NCI-H1417 treated with DMSO at 0.1 percent for 48 hours (cell line): ENCODE data around the gene C1QTNF1.

Experiments
- DNase-seq: peaks from one replicate; lab custom pipeline; 2025; lab: John Stamatoyannopoulos, UW

Gene C1QTNF1

GRCh38 chr17:79041723-79042420 lies 17.9 kb downstream of the C1QTNF1 start:
- DNase-seq = no peak

- no peak for DNase-seq
Observed at GRCh38 chr17:79042421-79043190, 18.6 kb downstream of the C1QTNF1 start.

- no peak for DNase-seq
Observed at GRCh38 chr17:79043191-79043930, 19.4 kb downstream of the C1QTNF1 start.

DNA sequence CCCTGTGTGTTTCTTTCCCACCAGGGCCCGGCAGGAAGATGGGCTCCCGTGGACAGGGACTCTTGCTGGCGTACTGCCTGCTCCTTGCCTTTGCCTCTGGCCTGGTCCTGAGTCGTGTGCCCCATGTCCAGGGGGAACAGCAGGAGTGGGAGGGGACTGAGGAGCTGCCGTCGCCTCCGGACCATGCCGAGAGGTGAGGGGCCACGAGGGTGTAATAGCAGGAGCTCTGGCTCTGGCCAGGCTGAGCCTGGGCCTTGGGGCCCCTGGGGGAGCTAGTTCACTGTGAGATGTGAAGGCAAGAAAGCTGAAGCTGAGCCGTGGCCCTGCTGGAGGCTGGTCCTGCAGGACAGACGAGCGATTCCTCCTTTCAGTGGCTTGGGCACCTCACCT lies 20.0 kb downstream of the C1QTNF1 start:
- no peak for DNase-seq

- DNase-seq = no peak
Observed at GRCh38 chr17:79044462-79044861, 20.5 kb downstream of the C1QTNF1 start.

DNA sequence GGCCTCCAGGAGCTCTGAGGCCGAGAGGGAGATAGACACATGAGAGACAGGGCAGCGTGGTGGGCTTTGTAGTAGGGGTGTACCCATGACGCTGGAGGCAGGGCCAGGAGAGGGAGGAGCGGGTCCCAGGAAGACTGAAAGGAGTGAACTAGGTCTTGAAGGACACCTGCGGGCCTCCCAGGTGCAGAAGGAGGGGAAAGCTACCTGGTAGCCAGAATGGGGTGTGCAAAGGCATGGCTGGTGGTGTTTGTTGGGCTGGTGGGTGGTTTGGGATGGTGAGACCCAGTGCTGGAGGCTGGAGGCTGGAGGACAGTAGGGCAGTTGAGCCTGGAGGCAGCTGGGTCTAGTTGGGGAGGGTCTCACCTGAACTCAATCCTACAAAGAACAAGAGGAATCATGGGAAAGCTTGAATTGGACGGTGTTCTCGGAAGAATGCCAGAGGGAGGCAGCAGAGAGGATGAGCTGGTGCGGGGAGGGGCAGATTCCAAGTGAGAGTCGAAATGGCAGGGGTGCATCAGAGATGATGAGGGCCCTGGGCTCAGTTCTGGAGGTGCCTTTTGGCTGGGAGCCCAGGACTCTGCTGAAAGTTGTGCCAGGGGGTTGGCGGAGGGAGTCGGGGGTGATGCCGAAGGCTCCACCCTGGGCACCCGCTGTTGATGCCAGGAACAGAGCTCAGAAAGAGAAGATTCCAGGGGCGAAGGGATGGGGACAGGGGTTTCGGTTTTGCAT lies 21.2 kb downstream of the C1QTNF1 start:
- no peak for DNase-seq

- no peak for DNase-seq
Observed at GRCh38 chr17:79045842-79046196, 21.9 kb downstream of the C1QTNF1 start.

- no peak for DNase-seq
Observed at GRCh38 chr17:79046197-79046915, 22.4 kb downstream of the C1QTNF1 start.

GRCh38 chr17:79046916-79047280 lies 22.9 kb downstream of the C1QTNF1 start:
- no peak for DNase-seq

- no peak for DNase-seq
Observed at GRCh38 chr17:79047291-79047920, 23.4 kb downstream of the C1QTNF1 start.

- DNase-seq = no peak
Observed at GRCh38 chr17:79047923-79048825, 24.2 kb downstream of the C1QTNF1 start.

DNA sequence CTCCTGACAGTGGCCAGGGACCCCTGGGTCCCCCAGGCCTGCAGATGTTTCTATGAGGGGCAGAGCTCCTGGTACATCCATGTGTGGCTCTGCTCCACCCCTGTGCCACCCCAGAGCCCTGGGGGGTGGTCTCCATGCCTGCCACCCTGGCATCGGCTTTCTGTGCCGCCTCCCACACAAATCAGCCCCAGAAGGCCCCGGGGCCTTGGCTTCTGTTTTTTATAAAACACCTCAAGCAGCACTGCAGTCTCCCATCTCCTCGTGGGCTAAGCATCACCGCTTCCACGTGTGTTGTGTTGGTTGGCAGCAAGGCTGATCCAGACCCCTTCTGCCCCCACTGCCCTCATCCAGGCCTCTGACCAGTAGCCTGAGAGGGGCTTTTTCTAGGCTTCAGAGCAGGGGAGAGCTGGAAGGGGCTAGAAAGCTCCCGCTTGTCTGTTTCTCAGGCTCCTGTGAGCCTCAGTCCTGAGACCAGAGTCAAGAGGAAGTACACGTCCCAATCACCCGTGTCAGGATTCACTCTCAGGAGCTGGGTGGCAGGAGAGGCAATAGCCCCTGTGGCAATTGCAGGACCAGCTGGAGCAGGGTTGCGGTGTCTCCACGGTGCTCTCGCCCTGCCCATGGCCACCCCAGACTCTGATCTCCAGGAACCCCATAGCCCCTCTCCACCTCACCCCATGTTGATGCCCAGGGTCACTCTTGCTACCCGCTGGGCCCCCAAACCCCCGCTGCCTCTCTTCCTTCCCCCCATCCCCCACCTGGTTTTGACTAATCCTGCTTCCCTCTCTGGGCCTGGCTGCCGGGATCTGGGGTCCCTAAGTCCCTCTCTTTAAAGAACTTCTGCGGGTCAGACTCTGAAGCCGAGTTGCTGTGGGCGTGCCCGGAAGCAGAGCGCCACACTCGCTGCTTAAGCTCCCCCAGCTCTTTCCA lies 25.1 kb downstream of the C1QTNF1 start:
- no peak for DNase-seq

DNA sequence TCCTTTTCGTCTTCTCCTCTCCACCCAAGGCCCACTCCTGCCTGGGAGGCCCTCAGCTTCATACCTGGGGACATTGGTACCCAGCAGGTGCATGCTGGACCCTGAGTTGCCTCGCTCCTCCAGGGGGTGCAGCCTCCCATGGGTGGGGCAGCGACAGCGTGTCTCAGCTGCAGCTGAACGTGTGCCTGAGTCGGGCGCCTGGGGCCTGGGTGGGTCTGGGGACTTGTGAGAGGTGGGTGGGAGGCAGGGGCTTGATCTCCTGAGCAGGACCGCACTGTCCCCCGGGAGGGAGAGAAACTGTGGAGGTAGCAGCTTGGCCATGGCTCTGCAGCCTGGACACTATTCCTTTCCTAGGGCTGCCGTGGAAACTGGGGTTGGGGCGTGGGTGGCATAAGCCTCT lies 25.9 kb downstream of the C1QTNF1 start:
- no peak for DNase-seq

- DNase-seq = no peak
Observed at GRCh38 chr17:79050551-79050950, 26.6 kb downstream of the C1QTNF1 start.

DNA sequence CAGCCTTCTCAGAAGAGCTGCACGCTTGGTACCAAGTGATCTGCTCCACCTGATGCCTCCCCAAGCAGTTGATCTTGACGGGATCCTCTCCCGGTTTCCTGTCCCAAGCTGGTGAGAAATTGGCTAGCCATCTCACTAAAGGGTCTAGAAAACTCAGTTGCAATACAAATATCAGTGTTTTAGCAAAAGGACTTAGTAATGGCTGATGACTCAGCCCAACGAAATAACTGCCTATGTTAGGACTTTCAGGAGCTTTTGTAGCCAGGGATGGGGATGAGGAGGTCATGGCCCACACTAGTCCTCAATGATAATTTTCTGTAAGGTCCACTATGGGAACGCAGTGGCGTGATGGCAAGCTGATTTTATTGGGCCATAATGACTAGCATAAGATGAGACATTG lies 27.3 kb downstream of the C1QTNF1 start:
- DNase-seq = no peak

GRCh38 chr17:79052131-79052530 lies 28.2 kb downstream of the C1QTNF1 start:
- DNase-seq = no peak

DNA sequence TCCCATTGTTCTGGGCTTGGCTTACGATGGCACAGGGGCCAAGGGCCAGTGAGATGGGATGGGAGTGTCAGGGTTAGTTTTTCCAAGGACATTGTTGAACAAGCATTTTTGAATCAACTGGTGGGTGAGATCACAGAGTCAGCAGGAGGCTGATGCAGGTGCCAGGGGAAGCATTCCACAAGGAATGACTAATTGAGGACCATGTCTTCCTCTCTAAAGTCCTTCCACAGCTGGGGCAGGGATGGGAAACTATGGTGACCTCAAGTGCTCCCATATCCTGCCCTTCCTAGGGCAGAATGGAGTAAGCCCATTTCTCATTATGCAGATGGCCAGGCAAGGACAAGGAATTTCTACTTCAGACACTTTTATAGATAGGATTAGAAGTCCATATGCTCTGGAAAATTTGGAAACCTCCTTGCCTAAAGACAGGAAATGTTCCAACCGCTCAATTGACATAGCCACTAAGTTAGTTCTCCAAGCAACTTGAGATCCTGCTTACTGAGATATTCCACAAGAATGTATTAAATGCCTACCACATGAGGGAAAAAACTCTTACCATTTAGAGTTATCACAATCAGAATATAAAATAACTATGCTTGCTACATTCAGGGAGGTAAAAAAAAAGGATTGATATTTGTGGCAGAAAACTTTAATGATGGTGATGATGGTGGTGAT lies 29.4 kb downstream of the C1QTNF1 start:
- no peak for DNase-seq

DNA sequence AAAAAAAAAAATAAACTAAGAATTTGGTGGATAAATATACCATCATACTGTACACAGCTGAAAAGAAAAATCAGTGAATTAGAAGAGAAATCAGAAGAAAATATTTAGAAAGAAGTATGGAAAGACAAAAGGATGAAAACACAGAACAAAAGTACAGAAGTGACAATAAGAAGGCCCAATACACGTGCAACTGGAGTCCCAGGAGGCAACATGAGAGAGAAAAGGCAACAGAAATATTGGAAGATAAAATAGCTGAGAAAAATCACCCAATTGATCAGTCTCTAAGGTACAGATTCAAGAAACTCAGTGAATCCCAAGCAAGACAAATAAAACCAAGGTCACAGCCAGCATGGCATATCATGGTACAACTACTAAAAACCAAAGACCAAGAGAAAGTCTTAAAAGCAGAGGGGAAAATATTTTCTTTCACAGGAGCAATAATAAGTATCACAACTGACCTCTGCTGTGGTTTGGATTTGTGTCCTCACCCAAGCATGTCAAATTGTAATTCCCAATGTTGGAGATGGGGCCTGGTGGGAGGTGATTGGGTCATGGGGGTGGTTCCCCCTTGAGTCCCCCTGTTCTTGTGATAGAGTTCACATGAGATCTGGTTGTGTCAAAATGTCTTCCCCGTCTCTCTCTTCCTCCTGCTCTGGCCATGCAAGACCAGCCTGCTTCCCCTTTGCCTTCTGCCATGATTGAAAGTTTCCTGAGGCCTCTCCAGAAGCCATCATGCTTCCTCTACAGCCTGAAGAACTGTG lies 30.4 kb downstream of the C1QTNF1 start:
- no peak for DNase-seq
